Stimulated activated CD8-positive, alpha-beta memory T cell treated with anti-CD3 and anti-CD28 coated beads, Interleukin-7, amount 100 ng/mL, for 4 hours (primary cell): ENCODE measurements around the gene PLBD1.

Source experiments
- DNase-seq, 2 donors: peaks; one replicate each; pipeline ENCODE4 v3.0.0-alpha.2; 2020; ENCODE audit warnings: low read depth in 2 of 2

PLBD1 gene

DNA sequence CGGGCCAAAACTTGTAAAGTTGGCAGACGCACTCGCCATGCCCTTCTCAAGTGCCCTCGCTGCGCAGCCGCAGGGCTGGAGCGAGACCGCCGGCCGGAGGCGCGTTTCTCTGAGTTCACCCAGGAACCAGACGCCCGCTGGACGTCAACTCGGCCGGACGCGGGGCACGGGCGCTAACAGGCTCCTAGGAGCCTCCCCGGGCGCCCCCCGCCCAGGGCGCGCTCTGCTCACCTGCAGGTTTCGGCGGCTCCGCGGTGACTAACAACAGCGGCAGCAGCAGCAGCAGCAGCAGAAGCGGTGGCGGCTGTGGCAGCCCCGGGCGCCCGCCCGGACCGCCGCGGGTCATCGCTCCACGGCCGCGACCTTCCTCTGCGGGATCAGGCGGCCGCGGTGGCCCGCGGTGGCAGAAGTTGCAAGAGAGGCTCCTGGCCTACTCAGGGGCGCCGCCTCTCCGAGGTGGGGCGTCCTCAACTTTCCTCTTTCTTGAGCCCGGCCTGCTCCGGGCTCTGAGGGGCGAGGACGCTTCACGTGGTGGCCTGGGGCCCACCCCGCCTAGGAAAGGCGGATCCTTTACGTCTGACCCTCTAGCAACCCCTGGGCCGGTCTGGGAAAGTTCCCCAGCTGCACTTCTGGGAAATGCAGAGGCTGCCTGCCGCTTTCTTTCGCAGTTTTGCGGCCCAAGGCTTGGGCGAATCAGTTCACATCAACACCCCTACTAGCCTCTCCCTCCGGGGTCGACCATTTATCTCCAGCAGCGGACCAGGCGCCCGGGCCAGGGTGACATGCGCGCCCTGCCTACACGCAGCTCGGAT, at the start of gene PLBD1:
Gene PLBD1, minus strand, starts transcription at position 533 of the 812 bp plus-strand sequence. Its CDS starts 187 bp downstream, at position 346.
- no peak for DNase-seq

GRCh38 chr12:14614704-14615121, 47.0 kb upstream of the PLBD1 start:
- no peak for DNase-seq

- DNase-seq = no peak
Observed at GRCh38 chr12:14613718-14614117, 46.0 kb upstream of the PLBD1 start.

DNA sequence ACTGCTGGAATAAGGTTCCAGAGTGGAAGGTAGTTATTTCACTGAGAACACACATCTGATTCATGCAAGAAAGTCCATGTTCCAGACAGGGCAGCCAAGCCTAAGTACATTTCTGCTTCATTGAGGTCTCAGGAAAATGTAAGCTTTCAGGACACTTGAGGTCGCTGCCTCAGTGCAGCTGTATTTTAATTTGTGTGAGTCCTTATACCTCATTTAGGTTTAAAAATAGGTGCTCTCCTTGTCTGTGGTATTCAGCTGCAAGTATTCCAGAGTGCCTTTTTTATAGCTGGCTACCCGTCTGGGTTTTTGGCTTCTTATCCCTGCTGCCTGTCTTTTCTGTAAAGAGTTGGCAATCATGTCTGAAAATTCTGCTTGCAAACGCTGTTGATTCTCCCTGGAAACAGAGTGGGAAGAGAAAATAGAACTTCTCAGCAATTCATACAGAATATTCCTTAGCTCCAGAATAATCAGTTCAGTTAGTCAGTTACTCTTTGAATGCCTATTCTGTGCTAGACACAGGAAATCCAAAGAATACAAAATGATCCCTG, 45.3 kb upstream of the PLBD1 start:
- DNase-seq = no peak

DNA sequence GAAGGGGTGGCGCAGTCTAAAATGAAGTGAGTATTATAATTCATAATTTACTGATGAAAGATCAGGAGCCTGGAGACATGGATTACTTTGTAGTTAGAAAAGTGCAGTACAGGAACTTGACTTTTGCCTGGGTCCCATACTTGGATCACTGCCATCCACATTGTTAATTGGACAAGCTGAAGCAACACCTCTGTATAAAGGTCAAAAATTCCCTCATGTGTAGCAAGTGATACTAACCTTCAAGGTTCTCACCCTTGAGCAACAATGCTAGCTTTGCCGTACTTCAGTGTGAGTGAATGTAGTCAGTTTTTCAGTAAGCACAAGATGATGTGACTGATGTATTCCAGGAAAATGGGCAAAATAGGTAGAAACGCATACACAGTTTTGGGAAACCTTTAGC, 44.6 kb upstream of the PLBD1 start:
- DNase-seq = no peak

- DNase-seq = no peak
Observed at GRCh38 chr12:14611640-14612203, 44.0 kb upstream of the PLBD1 start.

DNA sequence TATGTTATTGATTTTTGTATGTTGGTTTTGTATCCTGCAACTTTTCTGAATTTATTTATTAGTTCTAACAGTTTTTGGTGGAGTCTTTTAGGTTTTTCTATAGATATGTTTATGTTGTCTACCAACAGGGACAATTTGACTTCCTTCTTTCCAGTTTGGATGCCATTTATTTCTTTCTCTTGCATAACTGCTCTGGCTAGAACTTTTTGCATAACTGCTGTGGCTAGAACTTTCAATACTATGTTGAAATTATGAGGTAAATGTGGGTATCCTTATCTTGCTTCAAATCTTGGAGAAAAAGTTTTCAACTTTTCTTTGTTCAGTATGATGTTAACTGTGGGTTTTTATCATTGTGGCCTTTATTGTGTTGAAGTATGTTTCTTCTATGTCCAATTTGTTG, 39.9 kb upstream of the PLBD1 start:
- no peak for DNase-seq

DNA sequence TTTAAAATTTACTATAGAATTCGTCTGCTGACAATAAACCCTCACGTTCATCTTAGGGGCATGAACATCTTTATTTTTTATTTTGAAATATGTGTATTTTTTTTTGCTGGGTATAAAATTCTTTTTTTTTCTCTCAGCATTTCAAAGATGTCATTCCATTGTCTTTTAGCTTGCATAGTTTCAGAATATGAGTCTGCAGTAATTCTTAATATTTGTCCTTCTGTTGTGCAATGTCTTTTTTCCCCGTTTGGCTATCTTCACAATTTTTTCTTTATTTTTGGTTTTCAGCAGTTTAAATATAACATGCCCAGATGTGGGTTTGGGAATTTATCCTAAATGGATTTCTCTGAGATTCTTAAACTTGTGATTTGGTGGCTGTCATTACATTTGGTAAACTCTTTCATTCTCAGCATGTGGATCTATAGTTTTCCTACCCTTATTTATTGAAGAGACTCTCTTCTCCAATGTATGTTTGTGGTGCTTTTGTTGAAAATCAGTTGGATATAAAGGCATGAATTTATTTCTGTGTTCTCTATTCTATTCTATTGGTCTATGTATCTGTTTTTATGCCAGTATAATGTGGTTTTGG, 37.8 kb upstream of the PLBD1 start:
- DNase-seq = no peak

GRCh38 chr12:14601692-14602478, 34.2 kb upstream of the PLBD1 start:
- no peak for DNase-seq

DNA sequence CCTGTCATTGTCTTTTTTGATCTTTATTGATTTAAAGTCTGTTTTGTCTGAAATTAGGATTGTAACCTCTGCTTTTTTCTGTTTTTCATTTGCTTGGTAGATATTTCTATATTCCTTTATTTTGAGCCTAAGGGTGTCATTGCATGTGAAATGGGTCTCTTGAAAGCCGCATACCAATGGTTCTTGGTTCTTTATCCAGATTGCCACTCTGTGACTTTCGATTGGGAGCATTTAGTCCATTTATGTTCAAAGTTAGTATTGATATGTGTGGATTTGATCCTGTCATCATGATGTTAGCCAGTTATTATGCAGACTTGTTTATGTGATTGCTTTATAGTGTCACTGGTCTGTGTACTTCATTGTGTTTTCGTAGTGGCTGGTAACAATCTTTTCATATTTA, 29.8 kb upstream of the PLBD1 start:
- DNase-seq = no peak

DNA sequence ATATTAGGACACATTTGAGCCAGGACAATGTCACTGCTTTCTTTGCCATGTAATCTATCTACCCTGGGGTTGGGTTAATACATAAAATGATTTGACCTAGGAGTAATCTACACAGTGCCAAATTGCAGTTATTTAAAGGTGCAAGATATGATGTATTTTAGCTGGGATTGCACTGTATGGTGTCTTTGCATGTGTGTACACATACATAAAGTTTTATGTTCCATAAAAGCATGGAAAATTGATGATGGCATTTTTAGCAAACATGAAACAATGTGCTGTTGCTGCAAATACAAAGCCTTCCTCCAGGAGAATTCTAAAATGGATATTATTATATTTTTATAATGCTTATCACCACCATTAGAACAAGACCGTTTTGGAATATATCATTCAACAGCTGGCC, 24.0 kb upstream of the PLBD1 start:
- no peak for DNase-seq

DNA sequence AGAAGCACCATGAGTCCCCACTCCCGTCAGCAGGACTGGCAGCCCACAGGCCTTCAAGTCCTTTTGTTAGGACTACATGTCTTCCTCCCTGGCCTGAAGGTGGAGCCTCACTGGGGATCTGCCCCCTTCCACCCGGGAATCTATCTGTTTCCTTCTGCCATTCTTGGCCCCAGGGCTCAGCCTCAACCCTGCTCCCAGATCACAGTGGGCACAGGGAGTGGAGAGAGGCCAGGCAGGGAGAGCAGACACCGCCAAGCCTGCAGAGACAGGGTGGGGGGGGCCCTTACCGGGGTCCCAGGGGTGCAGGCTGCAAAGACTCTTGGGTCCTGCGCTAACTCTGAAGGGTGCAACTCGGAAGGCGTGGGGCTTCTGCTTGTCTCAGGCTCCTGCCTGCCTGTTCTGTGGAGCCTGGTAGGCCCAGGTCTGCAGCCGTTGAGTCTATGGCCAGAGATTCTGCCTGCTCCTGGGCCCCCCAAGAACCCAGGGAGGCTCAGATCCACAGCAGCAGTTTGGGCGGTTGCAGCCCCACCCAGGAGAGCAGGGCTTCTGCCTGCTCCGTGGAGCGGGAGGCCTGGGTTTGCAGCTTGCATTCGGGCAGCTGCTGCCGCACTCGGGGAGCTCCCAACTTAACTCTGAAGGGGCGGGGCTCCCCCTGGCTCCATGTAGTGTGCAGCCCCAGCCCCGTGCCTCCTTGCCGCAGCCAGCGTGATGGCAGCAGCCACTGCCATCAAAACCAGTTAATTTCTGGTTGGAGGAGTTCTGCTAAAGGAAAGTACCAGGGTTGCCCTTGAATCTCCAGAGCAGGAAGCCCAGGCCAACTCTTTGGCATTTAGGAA, 21.7 kb upstream of the PLBD1 start:
- no peak for DNase-seq

GRCh38 chr12:14588571-14588970, 20.9 kb upstream of the PLBD1 start:
- no peak for DNase-seq

GRCh38 chr12:14578646-14579045, 11.0 kb upstream of the PLBD1 start:
- no peak for DNase-seq

DNA sequence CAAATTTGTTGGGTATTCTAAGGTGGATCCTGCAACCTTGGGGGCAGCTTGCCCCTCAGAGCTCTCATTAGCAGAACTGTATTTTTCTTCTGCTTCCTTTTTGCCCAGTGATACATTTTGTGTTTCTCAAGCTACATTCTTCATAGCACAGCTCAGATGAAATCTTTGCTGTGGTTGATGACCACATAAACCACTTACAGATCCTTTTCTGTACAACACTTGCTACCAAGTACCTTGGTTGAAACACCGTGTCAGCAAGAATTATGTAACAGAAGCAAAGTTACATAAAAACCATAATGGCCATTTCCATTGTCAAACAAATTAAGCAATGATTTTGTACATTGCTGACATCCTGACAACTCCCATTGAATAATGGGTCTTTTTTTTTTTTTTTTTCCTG, 9.7 kb upstream of the PLBD1 start:
- DNase-seq = no peak

DNA sequence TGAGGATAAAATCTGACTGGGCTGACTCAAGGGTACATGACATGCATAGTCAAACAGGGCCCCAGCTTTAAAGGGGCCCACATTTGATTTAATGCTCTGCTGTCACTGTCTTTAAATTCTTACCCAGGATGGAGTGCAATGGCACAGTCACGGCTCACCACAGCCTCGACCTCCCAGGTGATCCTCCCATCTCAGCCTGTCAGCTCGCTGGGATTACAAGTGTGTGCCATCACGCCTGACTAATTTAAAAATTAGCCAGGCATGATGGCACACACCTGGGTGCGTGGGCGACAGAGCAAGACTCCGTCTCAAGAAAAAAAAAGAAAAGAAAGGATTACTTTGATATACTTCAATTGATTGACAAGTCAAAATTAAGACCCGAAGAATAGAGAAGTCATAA, 9.2 kb upstream of the PLBD1 start:
- DNase-seq = no peak

DNA sequence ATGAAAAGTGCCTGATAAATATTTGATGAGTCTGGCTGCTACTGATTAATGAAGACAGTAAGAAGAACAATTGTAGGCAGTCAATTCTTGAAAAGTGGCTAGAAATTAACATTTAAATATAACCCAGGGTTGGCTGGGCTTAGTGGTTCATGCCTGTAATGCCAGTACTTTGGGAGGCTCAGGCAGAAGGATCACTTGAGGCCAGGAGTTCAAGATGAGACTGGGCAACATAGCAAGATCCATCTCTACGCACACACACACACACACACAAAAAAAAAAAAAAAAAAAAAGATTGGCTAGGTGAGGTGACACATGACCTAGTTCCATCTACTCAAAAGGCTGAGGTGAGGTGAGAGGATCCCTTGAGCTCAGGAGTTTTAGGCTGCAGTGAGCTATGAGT, 7.9 kb upstream of the PLBD1 start:
- DNase-seq = no peak

- no peak for DNase-seq
Observed at GRCh38 chr12:14573118-14573517, 5.4 kb upstream of the PLBD1 start.

GRCh38 chr12:14572401-14572800, 4.7 kb upstream of the PLBD1 start:
- DNase-seq = no peak

DNA sequence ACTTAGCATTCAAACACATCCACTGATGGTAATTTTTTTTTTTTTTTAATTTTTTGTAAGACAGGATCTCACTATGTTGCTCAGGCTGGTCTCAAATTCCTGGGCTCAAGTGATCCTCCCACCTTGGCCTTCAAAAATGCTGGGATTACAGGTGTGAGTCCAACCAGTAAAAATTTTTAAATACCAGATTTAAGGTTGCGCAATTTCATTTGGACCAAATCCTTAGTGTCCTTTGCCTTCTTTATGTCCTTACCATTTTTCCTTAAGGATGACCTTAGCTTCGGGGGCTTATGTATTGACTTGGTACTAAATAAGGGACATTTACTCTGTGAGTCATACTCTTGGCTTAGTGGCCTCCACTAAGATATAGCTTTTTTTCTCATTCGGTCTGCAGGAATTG, 4.1 kb upstream of the PLBD1 start:
- no peak for DNase-seq

GRCh38 chr12:14570231-14570630, 2.5 kb upstream of the PLBD1 start:
- no peak for DNase-seq
